DMS 273 treated with DMSO at 0.1 percent for 48 hours (cell line): ENCODE data around the gene LNX1.
"Not testable (repeated sequence)": the region's sequence is repeated elsewhere in the genome, so short reads cannot be mapped to it uniquely, and the experiment has no call there.

Experiments used
- DNase-seq: peaks from one replicate; lab custom pipeline; 2025; lab: John Stamatoyannopoulos, UW

Gene LNX1

GRCh38 chr4:53456178-53456577 is 135.1 kb downstream of the LNX1 start:
- no peak for DNase-seq

- no peak for DNase-seq
Measured at GRCh38 chr4:53455766-53456165, 135.5 kb downstream of the LNX1 start.

- no peak for DNase-seq
Measured at GRCh38 chr4:53453385-53453784, 137.9 kb downstream of the LNX1 start.

- no peak for DNase-seq
Measured at GRCh38 chr4:53450773-53451172, 140.5 kb downstream of the LNX1 start.

- DNase-seq, result no peak
Measured at GRCh38 chr4:53444954-53445353, 146.3 kb downstream of the LNX1 start.

GRCh38 chr4:53441564-53441963 is 149.7 kb downstream of the LNX1 start:
- DNase-seq, result no peak

GRCh38 chr4:53436251-53436650 is 155.0 kb downstream of the LNX1 start:
- no peak for DNase-seq

GRCh38 chr4:53432528-53433424 is 158.5 kb downstream of the LNX1 start:
- no peak for DNase-seq

- no peak for DNase-seq
Measured at GRCh38 chr4:53431052-53431451, 160.2 kb downstream of the LNX1 start.

GRCh38 chr4:53427366-53427765 is 163.9 kb downstream of the LNX1 start:
- DNase-seq, result no peak

- DNase-seq, result no peak
Measured at GRCh38 chr4:53424280-53424679, 167.0 kb downstream of the LNX1 start.

GRCh38 chr4:53422367-53422766 is 168.9 kb downstream of the LNX1 start:
- DNase-seq, result no peak

- DNase-seq, result no peak
Measured at GRCh38 chr4:53421791-53422190, 169.5 kb downstream of the LNX1 start.

GRCh38 chr4:53419208-53419607 is 172.1 kb downstream of the LNX1 start:
- DNase-seq, result no peak

GRCh38 chr4:53409479-53409878 is 181.8 kb downstream of the LNX1 start:
- not testable (repeated sequence) for DNase-seq
